Adrenal gland (tissue), 12 donors: ENCODE results near the gene OR5H15. TPM values are rescaled to one million over a fixed set of nuclear protein-coding genes. Genes with fewer than 3 reads are reported as not detected.
"Not testable (repeated sequence)": the region's sequence is repeated elsewhere in the genome, so short reads cannot be mapped to it uniquely, and the experiment has no call there.

Experiments used
- DNase-seq, 7 donors: peaks; one replicate each; pipeline ENCODE4 v3.0.0-alpha.2; 2019 to 2020
- H3K27ac ChIP-seq, 5 donors: fragments of 200-600 bp; sonication (generic) in 4 of 5; 1 replicate in 3 of 5; 2 replicates in 2 of 5; pipeline versions ENCODE4 v1.5.1 to v1.8.0; 2016 to 2020; ENCODE audit warnings: mild to moderate bottlenecking in 1 of 5
- H3K27me3 ChIP-seq: fragments of 200-600 bp; 2 replicates; pipeline ENCODE4 v1.8.0; 2021
- H3K36me3 ChIP-seq, 2 donors: fragments of 200-600 bp; replicated peaks in 1 of 2; 1 replicate in 1 of 2; 2 replicates in 1 of 2; pipeline versions ENCODE4 v1.5.1 to v1.8.0; 2018 to 2022
- H3K4me1 ChIP-seq, 2 donors: fragments of 200-600 bp; replicated peaks in 1 of 2; 1 replicate in 1 of 2; 2 replicates in 1 of 2; pipeline versions ENCODE4 v1.5.1 to v1.8.0; 2018 to 2021
- H3K4me3 ChIP-seq, 4 donors: fragments of 200-600 bp; sonication (generic) in 3 of 4; one replicate each; pipeline ENCODE4 v1.5.1; 2016 to 2018
- H3K9me3 ChIP-seq, 3 donors: fragments of 200-600 bp; sonication (generic) in 1 of 3; replicated peaks in 1 of 3; 1 replicate in 2 of 3; 2 replicates in 1 of 3; pipeline versions ENCODE4 v1.5.1 to v1.8.0; 2016 to 2021
- POLR2A ChIP-seq, 2 donors: fragments of 450-650 bp; IDR thresholded peaks; one replicate each; pipeline ENCODE4 v1.6.1; 2017; ENCODE audit warnings: antibody characterized with exemption in 2 of 2, mild to moderate bottlenecking in 2 of 2, moderate library complexity in 1 of 2
- WGBS, 4 donors: extraction: QIAGEN DNeasy Blood & Tissue Kit in 2 of 4; methylation state at CpG; one replicate each; pipeline versions ENCODE4 v1.1.5 to v1.1.7; 2013 to 2017; 5-methylcytosine and 5-hydroxymethylcytosine counted together
- intact Hi-C, 2 donors: fragments of 100-400 bp; cut with DNase I; formaldehyde crosslinking; loops; one replicate each; pipeline versions ENCODE4 v1.14.1 to v1.15.0; 2022 to 2023
- polyA plus RNA-seq, 3 donors: library from polyadenylated mRNA; stranded (reverse); fragments of 200-250 nt in 2 of 3; fragments of 350-450 nt in 1 of 3; fragmentation: Illumina TruSeq in 1 of 3; extraction: RNeasy Lipid Tissue Mini Kit (QIAGEN cat#74804) in 1 of 3; gene quantifications; one replicate each; pipeline ENCODE4 v1.2.3, GENCODE V29; 2013 to 2014
- total RNA-seq, 9 donors: library from RNA; depleted of rRNA in 4 of 9; stranded (reverse); fragments of >200 nt in 4 of 9; fragments of 120-200 nt in 1 of 9; fragmentation: NEBNext Ultra II Directional in 1 of 9; extraction: Animal tissue kit (Norgen Biotek cat#: 25700) in 1 of 9; gene quantifications; one replicate each; pipeline versions ENCODE4 v1.1.0 to v1.2.4, GENCODE V29; 2013 to 2023
- TF ChIP-seq, protein P1 (sequence below), 6 experiments: fragments of 450-650 bp in 4 of 6; fragments of 200-600 bp in 2 of 6; sonication (generic) in 1 of 6; IDR thresholded peaks; 1 replicate in 5 of 6; 2 replicates in 1 of 6; pipeline versions ENCODE4 v1.5.1 to v1.8.0; 2016 to 2021; ENCODE audit warnings: antibody characterized with exemption in 6 of 6, mild to moderate bottlenecking in 2 of 6, moderate library complexity in 1 of 6
- donor health status: healthy with polysubstance abuse.
- donor health status: Bipolar disorder and iron deficiency.
- donor health status: DM: yes; HTN: yes; CAD: no.
- donor health status: DM: no; HTN: no; CAD: no.
- donor health status: DM: no; HTN: no; CAD: no.
- donor health status: DM: yes; HTN: yes; CAD: no.

The OR5H15 gene
- total and polyA plus RNA-seq, 12 donors = not detected

DNA sequence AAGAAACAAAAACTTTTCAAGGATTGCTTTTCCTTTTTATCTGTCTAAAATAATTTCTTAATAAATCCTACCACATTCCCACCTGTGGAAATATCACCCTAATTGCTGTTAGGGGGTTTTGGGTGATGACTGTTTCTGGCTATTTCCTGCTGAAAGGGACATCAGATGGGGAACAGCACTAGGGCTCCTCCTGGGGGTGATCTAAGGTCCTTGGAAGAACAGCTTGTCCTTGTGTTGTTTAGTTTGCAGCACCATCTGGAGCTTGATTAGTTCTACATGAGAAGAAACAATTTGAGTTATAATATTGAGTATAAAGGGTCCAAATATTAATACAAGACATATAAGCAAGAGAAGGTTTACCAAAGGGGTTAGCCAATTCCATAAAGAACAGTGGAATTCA lies 18.7 kb downstream of the OR5H15 start:
- Histone ChIP-seq H3K27ac (no peak overlapping the region), H3K9me3 (no peaks in the 10 kb centered on the region), H3K4me3 (no peak overlapping the region), H3K4me1 (no peaks in the 10 kb centered on the region), H3K27me3 (no peaks in the 10 kb centered on the region), H3K36me3 (no peaks in the 10 kb centered on the region)
- intact Hi-C loops = no loop called here
- TF ChIP-seq, protein P1, sequence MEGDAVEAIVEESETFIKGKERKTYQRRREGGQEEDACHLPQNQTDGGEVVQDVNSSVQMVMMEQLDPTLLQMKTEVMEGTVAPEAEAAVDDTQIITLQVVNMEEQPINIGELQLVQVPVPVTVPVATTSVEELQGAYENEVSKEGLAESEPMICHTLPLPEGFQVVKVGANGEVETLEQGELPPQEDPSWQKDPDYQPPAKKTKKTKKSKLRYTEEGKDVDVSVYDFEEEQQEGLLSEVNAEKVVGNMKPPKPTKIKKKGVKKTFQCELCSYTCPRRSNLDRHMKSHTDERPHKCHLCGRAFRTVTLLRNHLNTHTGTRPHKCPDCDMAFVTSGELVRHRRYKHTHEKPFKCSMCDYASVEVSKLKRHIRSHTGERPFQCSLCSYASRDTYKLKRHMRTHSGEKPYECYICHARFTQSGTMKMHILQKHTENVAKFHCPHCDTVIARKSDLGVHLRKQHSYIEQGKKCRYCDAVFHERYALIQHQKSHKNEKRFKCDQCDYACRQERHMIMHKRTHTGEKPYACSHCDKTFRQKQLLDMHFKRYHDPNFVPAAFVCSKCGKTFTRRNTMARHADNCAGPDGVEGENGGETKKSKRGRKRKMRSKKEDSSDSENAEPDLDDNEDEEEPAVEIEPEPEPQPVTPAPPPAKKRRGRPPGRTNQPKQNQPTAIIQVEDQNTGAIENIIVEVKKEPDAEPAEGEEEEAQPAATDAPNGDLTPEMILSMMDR (IDR thresholded peaks at IDR 0.05) = no peak
- no peak for TF ChIP-seq POLR2A (IDR thresholded peaks at IDR 0.05)
- no peak for DNase-seq

DNA sequence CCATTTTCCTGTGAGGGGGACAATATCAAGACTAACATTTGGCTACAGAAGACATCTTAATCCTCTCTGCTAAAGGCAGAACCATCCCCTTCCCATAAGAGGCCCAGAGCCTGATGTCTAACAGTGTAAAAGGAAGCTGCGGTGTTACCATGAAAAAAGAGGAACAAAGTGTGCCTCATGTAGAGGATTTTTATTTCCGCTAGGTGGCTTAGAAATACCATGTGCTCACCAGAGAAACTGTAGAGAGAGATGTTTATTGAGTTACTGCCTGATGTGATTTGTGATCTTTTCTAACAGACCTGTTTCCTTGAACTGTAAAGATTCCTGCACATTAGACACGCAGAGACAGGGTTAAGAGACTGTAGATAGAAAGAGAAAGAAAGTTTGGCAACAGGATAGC lies 22.0 kb downstream of the OR5H15 start:
- no peak for DNase-seq
- intact Hi-C loops = no loop called here
- 25 to 34% (median 31%) methylated on average over 3 of the region's 3 CpGs for WGBS, 4 donors
- Histone ChIP-seq H3K4me1 (no peaks in the 10 kb centered on the region), H3K4me3 (no peak overlapping the region), H3K27me3 (no peaks in the 10 kb centered on the region), H3K27ac (no peak overlapping the region), H3K9me3 (no peaks in the 10 kb centered on the region), H3K36me3 (no peaks in the 10 kb centered on the region)
- TF ChIP-seq, protein P1 (IDR thresholded peaks at IDR 0.05) = peak in 2 of 6 experiments; percentile 11 to 15
- TF ChIP-seq POLR2A (IDR thresholded peaks at IDR 0.05) = no peak

DNA sequence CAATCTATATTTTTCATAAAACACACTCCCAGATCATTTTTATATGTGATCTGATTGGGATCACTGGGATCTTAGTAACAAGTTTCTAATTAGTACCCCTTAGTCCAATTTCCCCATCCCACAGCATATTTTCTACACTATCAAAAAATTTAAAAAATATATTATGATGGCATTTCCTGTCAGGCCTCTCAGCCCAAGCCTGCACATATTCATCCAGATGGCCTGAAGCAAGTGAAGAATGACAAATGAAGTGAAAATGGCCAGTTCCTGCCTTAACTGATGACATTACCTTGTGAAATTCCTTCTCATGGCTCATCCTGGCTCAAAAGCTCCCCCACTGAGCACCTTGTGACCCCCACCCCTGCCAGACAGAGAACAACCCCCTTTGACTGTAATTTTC lies 24.4 kb downstream of the OR5H15 start:
- H3K36me3 ChIP-seq, intact Hi-C loops, H3K27ac ChIP-seq, H3K4me1 ChIP-seq, H3K4me3 ChIP-seq, H3K27me3 ChIP-seq, DNase-seq, H3K9me3 ChIP-seq: not testable (repeated sequence)

DNA sequence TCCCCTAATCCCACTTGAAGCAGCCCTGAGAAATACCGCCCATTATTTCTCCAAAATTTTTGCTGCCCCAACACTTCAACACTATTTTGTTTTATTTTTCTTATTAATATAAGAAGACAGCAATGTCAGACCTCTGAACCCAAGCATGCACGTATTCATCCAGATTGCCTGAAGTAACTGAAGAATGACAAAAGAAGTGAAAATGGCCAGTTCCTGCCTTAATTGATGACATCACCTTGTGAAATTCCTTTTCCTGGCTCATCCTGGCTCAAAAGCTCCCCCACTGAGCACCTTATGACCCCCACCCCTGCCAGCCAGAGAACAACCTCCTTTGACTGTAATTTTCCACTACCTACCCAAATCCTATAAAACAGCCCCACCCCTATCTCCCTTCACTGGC lies 29.8 kb downstream of the OR5H15 start:
- intact Hi-C loops, H3K27ac ChIP-seq: not testable (repeated sequence)
- 56 to 73% (median 60%) methylated on average over 2 of the region's 2 CpGs for WGBS, 4 donors

DNA sequence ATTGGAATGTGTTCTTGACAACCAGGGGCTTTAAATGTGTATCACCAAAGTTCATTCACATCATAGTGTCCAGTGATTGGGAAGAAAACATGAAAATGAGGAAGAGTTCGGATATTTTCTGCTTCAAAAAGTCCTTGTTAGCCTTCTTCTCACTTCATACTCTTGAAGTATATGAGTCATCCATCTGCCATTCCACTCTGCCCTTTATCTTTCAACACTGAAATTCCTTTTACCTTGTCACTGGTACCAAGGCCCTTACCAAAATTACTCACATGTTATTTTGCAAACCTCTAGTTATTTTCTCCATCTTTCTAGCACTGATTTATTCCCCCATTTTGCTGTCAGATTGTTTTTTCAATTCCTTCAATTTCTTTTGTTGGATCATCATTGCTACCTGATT lies 32.5 kb downstream of the OR5H15 start:
- Histone ChIP-seq H3K4me3 (no peak overlapping the region), H3K27ac (no peak overlapping the region), H3K27me3 (no peaks in the 10 kb centered on the region), H3K36me3 (no peaks in the 10 kb centered on the region), H3K4me1 (no peaks in the 10 kb centered on the region), H3K9me3 (no peaks in the 10 kb centered on the region)
- TF ChIP-seq POLR2A (IDR thresholded peaks at IDR 0.05) = no peak
- TF ChIP-seq, protein P1 (IDR thresholded peaks at IDR 0.05) = no peak
- DNase-seq = no peak
- WGBS, 4 donors = 19 to 47% (median 29%) methylated on average over 1 of the region's 1 CpG
- intact Hi-C loops = no loop called here

More for the DNA sequence above, 29.8 kb downstream of the OR5H15 start:
- H3K4me1 ChIP-seq, H3K36me3 ChIP-seq, H3K4me3 ChIP-seq, H3K9me3 ChIP-seq, H3K27me3 ChIP-seq, DNase-seq: not testable (repeated sequence)
